ENCODE data around the gene TEP1.

TEP1 gene

DNA sequence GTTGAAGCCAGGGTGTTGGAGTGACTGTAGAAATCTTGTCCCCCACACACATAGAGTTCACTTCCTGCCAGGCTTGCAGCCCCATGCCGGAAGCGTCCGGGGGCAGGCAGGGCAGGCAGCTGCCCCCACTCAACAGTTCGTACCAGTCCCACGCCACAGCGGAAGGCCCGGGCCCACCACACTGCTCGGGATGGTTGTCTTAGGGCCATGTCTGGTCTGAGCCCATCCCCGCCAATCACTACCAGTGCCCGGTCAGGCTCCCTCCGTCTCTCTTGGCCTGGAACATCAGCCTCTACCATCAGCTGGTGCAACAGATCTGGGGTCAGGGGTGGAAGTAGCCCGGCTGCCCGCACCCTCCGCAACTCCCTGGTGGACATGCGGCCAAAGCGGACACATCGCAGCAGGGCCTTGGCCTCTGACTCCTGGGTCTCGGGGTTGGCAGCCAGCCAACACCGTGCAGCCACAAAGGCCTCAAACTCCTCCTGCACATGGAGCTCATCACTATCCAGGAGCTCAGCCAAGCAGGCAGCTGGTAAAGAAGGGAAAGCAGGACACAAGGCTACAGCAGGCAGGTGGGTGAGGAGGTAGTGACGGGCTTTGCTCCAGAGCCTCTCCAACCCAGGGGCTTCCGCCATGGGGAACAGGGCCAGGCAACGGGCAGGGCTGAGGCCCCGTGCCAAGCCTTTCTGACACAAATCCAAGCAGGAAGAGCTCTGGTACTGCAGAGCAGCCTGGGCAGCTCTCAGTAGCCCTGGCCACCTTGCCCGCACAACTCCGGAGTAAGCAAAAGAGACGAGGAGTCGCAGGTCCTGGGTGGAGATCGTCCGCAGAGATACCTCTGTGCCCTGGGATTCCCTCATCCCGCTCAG lies 16.7 kb upstream of the TEP1 start:
- peak; percentile 26 for DNase-seq

DNA sequence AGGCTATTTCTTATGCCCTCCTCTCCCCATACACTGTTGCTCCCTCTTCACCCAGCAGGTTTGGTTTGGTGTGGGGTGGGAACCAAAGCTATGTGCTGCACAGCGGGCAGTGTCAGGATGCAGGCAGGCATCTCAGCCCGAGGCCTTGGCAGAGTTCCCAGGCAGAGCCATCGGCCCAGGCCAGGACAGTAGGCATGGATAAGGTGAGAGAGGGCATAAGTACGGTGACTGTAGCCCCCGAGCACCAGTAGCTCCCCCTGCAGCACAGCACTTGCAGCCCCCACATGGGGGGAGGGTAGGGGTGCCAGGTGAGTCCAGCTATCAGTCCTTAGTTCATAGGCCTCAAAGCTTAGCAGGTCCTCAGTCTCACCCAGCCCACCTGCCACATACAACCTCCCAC lies 15.5 kb upstream of the TEP1 start:
- no peak for DNase-seq

DNA sequence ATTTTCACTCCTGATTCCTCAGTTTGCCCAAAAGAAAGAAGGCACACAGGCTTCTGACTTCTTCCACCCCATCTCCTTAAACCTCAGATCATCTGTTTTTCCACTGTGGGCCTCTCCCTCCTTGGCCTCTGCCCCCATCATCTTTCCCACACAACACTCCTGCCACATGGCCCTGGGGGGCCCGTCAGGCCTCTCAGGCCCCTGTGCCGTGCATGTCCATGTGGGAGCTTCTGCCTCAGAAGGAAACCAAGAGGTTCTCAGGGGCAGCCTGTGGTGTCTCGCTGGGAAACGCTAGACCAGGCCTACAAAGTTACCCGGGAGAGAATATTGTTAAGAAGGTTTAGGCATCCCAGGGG lies 14.7 kb upstream of the TEP1 start:
- DNase-seq, result no peak

DNA sequence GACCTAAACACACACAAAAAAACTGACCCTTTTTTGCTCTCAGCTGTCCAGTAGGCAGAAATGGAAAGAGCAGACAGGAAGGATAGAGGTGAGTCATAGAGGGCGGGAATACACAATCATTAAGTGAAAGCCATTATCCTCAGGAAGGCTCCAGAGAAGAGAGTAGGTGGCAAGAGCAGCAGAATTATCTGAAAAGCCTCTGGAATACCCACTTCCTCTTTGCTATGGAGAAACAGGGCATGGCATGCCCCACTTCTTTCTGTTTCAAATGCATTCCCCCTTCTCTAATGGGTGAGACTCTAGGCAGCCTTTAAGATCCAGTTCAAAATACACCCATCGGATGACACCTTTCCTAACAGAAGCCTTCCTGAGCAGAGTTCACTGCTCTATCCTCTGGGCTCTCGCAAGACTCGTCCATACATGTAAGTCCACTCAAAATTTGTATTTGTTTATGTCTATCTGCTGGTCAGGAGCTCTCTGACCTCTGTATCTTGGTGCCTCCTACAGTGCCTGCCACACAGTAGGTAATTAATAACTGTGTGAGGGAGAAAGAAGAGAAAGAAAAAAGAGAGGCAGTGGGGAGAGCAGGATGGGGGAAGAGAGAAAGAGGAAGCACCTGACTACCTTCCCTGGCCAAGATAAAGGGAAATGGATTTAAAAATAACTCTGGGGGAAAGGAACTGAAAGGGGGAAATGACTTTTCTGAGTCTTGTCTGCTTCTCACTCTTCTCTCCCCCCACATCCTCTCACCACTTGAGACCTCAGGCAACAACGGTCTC lies 14.1 kb upstream of the TEP1 start:
- no peak for DNase-seq

DNA sequence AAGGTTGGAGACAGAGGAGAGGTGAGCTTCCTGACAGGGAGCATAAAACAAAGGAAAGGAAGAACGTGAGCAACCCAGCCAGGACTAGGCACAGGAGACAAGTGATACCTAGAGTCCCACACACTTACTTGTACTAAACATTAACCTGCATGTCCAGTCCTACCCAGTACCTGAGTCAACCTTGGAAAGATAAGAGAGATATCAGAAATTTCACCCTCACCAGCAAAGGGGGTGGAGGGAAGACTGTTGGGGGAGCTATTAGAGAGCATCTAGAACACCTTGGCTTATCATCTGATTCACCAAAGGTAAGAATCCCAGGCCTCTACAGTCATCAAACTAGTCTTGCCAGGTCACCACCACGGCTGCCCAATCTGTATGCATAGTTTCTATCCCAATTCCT lies 11.6 kb upstream of the TEP1 start:
- DNase-seq, result no peak

DNA sequence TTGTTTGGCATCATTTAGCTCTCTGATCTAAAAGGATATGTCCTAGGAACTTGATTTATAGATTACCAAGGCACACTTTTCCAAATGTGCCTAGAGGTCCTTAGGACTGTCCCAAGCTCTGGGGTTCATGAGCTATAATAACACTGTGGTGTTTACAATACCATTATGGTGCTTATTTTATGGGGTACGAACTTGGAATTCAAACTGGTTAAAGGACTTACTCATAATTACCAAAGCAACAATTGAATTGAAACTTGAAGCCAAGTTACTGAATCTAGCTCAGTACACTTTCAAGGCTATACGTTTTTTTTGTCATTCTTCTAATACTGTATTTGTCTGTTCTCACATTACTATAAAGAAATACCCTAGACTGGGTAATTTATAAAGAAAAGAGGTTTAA lies 9.6 kb upstream of the TEP1 start:
- no peak for DNase-seq

DNA sequence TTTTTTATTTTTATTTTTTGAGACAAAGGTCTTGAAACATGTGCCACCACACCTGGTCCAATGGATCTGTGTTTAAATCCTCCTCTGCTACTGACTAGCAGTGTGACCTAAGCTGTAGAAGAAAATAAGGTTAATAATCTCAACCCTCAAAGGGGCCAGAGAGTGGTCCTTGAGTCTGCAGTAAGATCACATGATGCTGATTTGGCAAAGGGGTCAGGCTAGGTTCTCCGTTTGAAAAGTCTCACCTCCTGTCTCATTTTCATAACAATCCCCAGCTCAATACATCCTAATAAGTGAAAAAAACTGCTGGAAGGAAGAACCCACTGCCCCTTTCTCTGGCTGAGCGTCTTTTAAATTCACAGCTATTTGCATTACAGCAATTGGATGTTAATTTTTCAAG lies 8.0 kb upstream of the TEP1 start:
- no peak for DNase-seq

DNA sequence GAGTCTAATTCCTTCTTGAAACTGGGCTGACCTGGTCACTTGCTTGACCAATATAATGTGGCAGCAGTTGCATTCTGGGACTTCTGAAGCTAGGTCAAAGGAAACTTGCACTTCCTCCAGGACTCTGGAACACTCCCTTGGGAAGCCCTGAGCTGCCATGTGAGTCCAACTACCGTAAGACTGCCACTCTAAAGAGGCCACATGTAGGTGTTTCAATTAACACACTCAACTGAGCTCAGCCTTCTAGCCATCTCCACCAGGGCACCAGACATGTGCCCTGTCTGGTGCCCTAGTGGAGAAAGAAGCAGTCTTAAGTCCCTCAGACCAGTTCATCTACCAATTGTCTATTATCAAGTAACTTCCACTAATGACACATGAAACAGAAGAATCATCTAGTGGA lies 6.1 kb upstream of the TEP1 start:
- no peak for DNase-seq

DNA sequence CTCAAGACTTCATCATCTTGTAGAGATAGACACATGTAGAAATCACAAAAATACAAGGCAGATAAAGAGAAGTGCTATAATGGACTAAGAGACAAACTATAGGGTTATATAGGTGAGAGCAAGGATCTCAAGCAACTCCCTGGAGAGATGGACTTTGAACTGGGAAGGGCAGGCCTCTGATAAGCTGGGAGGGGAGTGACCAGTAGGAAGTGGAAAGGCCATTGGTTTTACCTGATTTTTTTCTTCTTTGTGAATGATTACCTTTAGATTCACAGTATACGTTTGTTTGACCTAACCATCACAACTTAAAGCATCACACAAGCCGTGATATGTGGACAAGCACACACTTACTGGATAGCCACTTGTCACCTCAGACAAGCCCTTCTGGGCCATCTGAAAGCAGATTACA lies 5.2 kb upstream of the TEP1 start:
- no peak for DNase-seq

DNA sequence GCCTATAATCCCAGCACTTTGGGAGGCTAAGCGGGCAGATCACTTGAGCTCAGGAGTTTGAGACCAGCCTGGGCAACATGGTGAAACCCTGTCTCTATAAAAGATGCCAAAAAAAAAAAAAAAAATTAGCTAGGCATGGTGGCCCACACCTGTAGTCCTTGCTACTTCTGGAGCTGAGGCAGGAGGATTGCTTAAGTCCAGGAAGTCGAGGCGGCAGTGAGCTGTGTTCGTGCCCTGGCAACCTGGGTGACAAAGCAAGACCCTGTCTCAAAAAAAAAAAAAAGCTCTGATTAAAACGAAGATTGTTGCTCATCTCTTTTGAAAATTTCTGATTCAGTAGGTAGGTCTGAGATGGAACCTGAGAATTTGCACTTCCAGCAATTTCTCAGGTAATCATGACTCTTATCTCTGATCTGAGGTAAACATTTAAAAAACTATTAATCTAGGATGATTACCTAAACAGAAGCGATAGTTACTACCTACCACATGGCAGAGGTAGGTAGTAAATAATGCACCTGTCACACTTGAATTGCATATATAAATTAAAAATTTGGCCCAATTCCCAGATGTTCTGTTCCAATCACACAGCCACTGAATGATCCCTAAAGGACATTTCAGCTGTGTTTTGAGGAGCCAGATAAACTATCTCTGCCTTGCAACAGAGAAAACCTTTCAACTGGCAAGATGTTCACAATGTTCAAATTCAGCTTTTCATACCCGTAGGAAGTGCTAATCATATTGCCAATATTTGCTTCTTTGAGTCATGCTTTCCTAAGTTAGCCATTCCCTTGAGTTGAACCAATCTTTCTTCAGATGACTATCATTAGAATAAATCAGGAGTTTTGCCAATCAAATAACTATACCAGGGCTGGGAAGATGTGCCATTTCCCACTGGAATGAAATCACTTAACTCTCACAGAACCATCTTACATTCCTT lies 4.2 kb upstream of the TEP1 start:
- DNase-seq, result no peak

DNA sequence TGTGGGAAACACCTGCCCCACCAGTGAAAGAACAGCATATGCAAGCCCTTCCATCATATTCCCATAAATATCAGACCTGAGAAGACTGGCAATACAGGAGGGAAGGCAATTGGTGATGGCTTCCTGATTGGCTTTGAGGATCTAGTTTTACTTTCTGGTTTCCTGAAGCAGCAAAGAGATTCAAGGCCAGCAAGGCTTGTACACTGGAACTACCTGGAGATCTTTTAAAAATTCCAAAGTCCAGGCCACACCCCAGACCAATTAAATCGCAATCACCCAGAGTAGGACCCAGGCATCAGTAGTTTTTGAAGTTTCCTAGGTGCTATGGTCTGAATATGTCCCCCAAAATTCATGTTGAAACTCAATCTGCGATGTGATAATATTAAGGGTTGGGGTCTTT lies 2.9 kb upstream of the TEP1 start:
- DNase-seq, result no peak

DNA sequence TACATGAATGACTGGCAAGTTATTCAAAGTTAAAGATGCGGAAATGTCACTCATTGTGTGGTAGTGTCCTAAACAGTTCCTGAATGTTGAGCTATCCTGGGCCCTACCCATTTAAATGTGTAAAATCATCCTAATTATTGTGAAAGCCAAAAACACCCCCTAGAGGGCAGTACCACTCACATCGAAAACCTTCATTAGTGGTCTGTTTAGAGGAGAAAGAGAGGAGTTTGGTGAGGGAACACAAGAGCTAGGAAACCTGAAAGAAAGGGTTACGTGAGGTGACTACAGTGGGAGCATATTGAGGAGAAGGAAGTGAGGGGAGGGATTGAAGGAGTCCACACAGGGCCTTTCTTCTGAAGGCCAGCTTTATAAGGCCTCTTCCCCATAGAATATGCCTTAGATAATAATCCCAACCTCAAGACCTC lies 2.5 kb upstream of the TEP1 start:
- DNase-seq, result no peak

DNA sequence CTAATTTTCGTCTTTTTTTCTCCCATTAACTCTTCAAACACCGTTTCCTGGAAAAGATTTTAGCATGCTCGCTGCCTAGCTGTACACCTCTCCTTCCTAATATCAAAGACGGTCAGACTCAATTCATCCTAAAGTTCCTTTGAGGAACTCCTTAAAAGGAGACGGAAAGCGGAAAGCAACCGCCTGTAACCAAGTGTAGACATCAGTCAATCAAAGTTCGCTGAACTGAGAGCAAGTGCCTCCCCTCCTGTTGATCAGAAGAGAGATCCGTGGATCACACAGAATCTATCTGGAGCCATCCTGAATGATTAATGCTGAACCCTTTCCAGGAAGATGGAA lies 412 bp upstream of the TEP1 start:
- DNase-seq, result no peak

DNA sequence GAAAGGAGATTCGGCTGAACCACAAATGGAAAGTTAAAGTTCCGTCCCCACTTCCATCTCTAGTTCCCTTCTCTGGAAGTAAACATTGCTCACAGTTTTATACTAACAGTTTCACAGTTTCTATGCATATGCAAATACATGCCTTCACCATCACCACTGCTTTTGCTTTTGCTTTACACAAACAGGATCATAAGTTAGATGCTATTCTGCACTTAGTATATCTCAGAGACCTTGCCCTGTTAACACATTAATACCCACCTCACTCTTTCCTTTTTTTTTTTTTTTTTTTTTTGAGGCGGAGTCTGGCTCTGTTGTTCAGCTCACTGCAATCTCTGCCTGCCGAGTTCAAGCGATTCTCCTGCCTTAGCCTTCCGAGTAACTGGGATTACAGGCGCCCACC lies 890 bp downstream of the TEP1 start:
- no peak for DNase-seq

DNA sequence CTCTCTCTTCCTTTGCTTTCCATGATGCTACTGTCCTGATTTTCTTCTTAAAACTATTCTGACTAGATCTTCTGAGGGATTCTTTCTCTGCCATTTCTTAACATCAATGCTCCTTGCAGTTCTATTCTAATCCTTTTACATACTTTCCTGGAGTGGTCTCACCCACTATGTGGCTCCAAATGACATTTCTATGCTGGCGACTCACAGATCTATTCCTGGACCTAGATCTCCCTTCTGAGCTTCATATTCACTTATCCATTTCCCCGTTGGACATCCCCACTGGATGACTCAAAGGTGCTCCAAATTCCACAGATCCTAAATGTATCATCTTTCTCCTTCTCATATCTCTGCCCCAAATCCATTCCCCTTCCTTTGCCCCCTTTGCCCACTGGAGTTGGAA lies 4.1 kb downstream of the TEP1 start:
- DNase-seq, result no peak

DNA sequence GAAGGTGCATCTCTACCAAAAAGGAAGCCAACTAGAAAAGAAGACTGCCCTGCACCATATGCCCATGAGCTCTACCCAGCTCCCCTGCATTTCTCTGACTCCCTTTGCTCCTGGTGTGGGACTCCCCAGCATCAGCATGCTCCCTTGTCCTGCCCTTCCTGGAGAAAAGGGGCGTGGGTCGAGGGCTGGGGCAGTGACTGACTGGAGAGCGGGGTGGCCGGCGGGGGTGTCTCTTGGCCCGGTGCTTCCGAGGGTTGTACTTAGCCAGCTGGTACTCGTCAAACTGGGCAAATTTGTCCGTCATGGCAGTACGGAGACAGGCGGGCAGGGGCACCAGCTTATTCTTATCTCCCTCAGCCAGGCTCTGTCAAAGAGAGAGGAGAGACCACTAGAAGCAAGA lies 9.8 kb downstream of the TEP1 start:
- no peak for DNase-seq

DNA sequence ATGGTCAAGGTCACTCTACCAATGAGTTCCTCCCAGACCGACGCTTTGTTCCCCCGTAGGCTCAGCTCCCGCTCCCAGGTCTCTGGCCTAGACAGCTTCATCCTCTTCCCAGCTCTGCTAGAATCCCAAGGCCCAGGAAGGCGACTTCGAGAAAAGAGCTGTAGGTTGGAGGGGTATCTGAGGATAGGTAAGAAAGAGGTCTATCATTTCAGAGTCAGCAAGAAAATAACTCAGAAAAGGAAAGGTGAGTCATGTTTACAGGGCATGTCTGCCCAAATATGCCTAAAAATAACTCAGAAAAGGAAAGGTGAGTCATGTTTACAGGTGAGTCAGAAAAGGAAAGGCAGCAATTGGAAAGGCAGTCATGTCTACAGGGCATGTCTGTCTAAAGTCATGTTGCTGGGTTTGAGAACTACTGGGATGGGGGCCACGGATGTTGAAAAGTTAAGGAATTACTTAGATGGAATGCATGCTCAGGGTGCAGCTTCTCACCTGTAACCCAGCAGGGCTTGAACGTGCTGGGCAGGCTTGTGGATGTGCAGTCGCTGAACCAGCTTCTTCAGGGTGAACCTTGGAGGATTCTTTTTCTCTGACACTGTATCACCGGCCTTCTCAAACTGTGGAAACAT lies 12.2 kb downstream of the TEP1 start:
- no peak for DNase-seq

DNA sequence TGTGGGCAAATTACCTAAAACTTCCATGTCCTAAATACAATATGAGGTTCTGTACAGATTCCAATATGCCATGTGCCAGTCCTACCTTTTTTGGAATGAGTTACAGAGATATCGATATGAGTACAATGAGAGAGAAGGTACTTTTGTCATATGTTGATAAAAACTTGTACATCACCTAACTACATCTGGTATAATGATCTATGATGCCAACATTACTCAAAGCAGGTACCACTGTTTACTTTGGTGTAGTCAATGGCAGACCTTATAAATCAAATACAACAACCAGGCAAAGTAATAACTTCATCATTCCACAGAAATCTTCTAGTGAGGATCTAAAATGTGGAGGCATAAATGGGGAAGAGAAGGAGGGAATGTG lies 12.7 kb downstream of the TEP1 start:
- no peak for DNase-seq

DNA sequence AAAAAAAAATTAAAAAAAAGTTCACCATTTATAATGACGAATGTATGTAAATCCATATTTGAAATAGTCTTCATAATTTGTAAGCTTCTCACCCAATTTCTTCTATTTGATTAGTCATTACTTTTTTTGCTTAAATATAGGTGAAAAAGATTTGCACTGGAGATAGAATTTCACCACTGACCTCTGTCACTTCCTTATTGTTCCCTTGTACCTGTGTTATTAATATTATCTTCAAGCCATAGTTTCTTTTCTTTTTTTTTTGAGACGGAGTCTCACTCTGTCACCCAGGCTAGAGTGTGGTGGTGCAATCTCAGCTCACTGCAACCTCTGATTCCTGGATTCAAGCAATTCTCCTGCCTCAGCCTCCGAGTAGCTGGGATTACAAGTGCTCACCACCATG lies 15.8 kb downstream of the TEP1 start:
- no peak for DNase-seq

DNA sequence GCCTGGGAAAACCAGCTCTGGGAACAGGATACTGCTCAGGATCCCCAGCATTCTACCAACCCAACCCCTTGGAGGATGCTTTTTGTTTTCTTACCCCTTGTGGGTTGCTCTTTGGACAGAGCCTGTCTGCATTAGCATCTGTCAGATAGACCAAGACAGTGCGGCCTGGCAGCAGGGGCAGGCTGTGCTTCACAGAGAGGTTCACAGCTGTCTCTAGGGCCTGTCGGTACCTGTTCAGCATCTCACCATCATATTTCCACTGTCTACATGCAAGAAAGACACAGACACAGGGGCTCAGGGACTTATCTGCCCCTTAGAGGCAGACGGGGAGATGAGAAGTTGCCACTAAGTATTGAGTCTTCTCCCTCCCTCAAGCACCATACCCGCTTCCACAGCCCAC lies 21.8 kb downstream of the TEP1 start:
- no peak for DNase-seq

DNA sequence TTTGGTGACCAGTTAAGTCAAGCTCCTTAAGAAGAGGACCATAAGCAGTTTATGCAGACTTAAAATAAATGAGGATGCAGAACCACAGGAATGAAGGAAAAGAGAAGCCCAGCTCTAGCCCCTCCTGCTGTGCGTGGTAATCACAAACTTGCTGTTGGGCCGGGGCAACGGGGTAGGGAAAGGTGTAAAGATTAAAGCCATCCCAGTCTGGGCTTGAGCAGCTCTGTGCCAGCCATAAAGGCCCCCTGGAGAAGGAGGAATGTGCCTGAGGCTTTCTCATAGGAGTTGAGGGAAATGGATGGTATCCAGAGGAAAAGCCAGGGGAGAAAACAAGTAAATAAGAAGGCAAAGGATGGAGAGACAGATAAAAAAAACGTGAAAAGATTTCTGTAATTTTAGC lies 25.1 kb downstream of the TEP1 start:
- DNase-seq, result no peak

DNA sequence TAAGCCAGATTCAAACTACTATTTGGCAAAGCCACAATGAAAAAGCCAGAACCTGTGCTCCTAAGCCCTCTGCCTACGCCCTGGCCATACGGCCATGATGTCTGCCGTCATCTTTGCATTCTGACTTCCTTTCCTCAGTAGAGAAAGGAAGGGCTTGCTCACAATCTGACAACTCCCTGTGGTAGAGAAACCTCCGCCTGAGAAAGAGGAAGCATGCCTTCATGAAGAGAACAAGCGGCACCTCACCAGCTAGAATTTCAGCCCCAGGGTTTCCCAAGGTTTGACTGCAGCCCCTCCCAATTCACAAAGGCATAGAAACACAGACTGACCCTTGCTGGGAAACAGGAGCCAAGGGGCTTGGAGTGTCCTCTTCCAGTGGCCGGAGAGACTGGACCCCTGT lies 25.7 kb downstream of the TEP1 start:
- no peak for DNase-seq

DNA sequence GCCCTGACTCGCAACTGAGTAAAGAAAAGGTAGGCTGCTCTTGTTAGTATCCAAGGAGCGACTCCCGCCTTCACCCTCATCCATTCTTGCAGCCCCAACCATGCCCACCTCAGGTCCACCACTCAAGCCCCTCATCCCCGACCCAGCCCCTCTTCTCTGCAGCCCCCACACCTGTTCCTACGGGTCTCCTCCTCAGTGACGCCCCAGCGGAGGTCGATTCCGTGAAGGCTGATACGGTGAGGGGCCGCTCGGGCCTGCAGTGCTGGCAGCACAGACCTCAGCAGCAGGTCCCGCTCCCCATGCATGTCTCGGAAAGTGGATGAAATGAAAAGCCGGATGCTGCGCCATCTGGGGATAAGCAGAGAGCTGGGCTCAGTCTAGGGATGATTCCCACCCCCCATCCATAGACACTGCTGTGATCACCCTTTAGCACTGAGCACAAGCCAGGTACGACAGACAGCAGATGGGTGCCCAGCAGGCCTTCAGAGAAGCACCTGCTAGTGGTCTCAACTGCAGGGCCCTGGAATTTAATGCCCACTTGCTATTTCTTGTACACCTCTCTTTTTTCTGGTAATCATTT lies 26.9 kb downstream of the TEP1 start:
- DNase-seq, result no peak

Data from activated T-cell treated with anti-CD3 and anti-CD28 coated beads, Interleukin-2, amount 50 U/mL, for 1 hour (primary cell).